Astrocyte (in vitro differentiated cells and primary cell): ENCODE results near the gene PDIA5. TPM values are rescaled to one million over a fixed set of nuclear protein-coding genes. Genes with fewer than 3 reads are reported as not detected.

ENCODE experiments used
- DNase-seq: peaks from one replicate; pipeline ENCODE4 v3.0.0-alpha.2; 2010; ENCODE audit warnings: low read depth
- FAIRE-seq: peaks from 2 replicates; lab custom pipeline; 2011; peaks lifted over from hg19 to GRCh38; lab: Jason Lieb, UNC
- H2AFZ ChIP-seq: 2 replicates; pipeline ENCODE4 v1.6.0; 2012; ENCODE audit warnings: low read depth, low read length, inconsistent platforms
- H3K27ac ChIP-seq: 2 replicates; pipeline ENCODE4 v1.5.1; 2011; ENCODE audit warnings: low read depth, low read length, inconsistent platforms
- H3K27me3 ChIP-seq: 2 replicates; pipeline ENCODE4 v1.6.0; 2011; ENCODE audit warnings: low read length, inconsistent platforms; ENCODE audit not compliant: insufficient read depth
- H3K36me3 ChIP-seq: 2 replicates; pipeline ENCODE4 v1.5.1; 2011; ENCODE audit warnings: low read length, inconsistent platforms; ENCODE audit not compliant: insufficient read depth
- H3K4me1 ChIP-seq: 2 replicates; pipeline ENCODE4 v1.5.1; 2011; ENCODE audit warnings: low read length, inconsistent platforms; ENCODE audit not compliant: insufficient read depth
- H3K4me2 ChIP-seq: 2 replicates; pipeline ENCODE4 v1.6.0; 2012; ENCODE audit warnings: low read length, inconsistent platforms
- H3K4me3 ChIP-seq: 2 replicates; pipeline ENCODE4 v1.5.1; 2011; ENCODE audit warnings: low read depth, mild to moderate bottlenecking, low read length, inconsistent platforms; ENCODE audit not compliant: insufficient read depth
- H3K79me2 ChIP-seq: 2 replicates; pipeline ENCODE4 v1.6.0; 2012; ENCODE audit warnings: mild to moderate bottlenecking, low read length, inconsistent platforms; ENCODE audit not compliant: insufficient read depth
- H3K9ac ChIP-seq: 2 replicates; pipeline ENCODE4 v1.6.0; 2012; ENCODE audit warnings: mild to moderate bottlenecking, low read length, inconsistent platforms
- H3K9me3 ChIP-seq: 2 replicates; pipeline ENCODE4 v1.5.1; 2012; ENCODE audit warnings: low read depth, mild to moderate bottlenecking, low read length, inconsistent platforms; ENCODE audit not compliant: insufficient read depth
- H4K20me1 ChIP-seq: 2 replicates; pipeline ENCODE4 v1.6.0; 2012; ENCODE audit warnings: low read length, inconsistent platforms; ENCODE audit not compliant: insufficient read depth
- H3K27ac Mint-ChIP-seq: one replicate; pipeline ENCODE4 v1.8.0; 2021; ENCODE audit warnings: mild to moderate bottlenecking, mixed read lengths; ENCODE audit not compliant: unreplicated experiment
- H3K27me3 Mint-ChIP-seq: one replicate; pipeline ENCODE4 v1.8.0; 2021; ENCODE audit warnings: low read depth, mixed read lengths; ENCODE audit not compliant: unreplicated experiment
- H3K36me3 Mint-ChIP-seq: one replicate; pipeline ENCODE4 v1.8.0; 2021; ENCODE audit warnings: low read depth, mixed read lengths; ENCODE audit not compliant: unreplicated experiment
- H3K4me1 Mint-ChIP-seq: one replicate; pipeline ENCODE4 v1.8.0; 2021; ENCODE audit warnings: low read depth, mixed read lengths; ENCODE audit not compliant: unreplicated experiment
- H3K4me3 Mint-ChIP-seq: one replicate; pipeline ENCODE4 v1.8.0; 2021; ENCODE audit warnings: mild to moderate bottlenecking, moderate library complexity, mixed read lengths; ENCODE audit not compliant: unreplicated experiment
- H3K9me3 Mint-ChIP-seq: one replicate; pipeline ENCODE4 v1.8.0; 2021; ENCODE audit warnings: mild to moderate bottlenecking, mixed read lengths; ENCODE audit not compliant: unreplicated experiment
- CTCF ChIP-seq: IDR thresholded peaks from 2 replicates; pipeline ENCODE4 v1.5.1; 2011; ENCODE audit warnings: low read depth, mild to moderate bottlenecking, inconsistent platforms, low read length, moderate library complexity; ENCODE audit not compliant: insufficient read depth
- EZH2 ChIP-seq: IDR thresholded peaks from 2 replicates; pipeline ENCODE4 v1.6.1; 2012; ENCODE audit warnings: mild to moderate bottlenecking, low read length, inconsistent platforms; ENCODE audit not compliant: insufficient read depth
- total RNA-seq: library from RNA; stranded (reverse); gene quantifications from 2 replicates; pipeline ENCODE4 v1.2.1, GENCODE V29; 2021

Gene PDIA5
- total RNA-seq, 1 donor from 2014 or later = 77.5 TPM

- Mint-ChIP-seq H3K9me3 (no peaks in the 10 kb centered on the region), H3K4me3 (no peak overlapping the region), H3K4me1 (peaks cover 40% of the 10 kb centered on the region), H3K27me3 (no peaks in the 10 kb centered on the region), H3K27ac (peak overlapping the region; percentile 43), H3K36me3 (peaks cover 3% of the 10 kb centered on the region)
- Histone ChIP-seq H2AFZ (no peak overlapping the region), H4K20me1 (peaks cover 96% of the 10 kb centered on the region), H3K36me3 (no peaks in the 10 kb centered on the region), H3K27ac (no peak overlapping the region), H3K9ac (no peak overlapping the region), H3K79me2 (peaks cover 88% of the 10 kb centered on the region), H3K4me3 (no peak overlapping the region), H3K4me2 (peak overlapping the region; percentile 33), H3K9me3 (no peaks in the 10 kb centered on the region), H3K4me1 (peaks cover 8% of the 10 kb centered on the region), H3K27me3 (peaks cover 7% of the 10 kb centered on the region)
- no peak for TF ChIP-seq EZH2
- no peak for TF ChIP-seq CTCF
- no peak for FAIRE-seq
- DNase-seq = no peak
Observed at GRCh38 chr3:123075359-123075758, 8.5 kb downstream of the PDIA5 start.

- H3K4me1 Mint-ChIP-seq = peaks cover 43% of the 10 kb centered on the region
- no peak for FAIRE-seq
- no peaks in the 10 kb centered on the region for H3K9me3 ChIP-seq
- H3K27me3 ChIP-seq = peaks cover 7% of the 10 kb centered on the region
- H3K4me3 Mint-ChIP-seq = no peak overlapping the region
- no peak overlapping the region for H3K4me2 ChIP-seq
- no peak overlapping the region for H2AFZ ChIP-seq
- H3K36me3 Mint-ChIP-seq = peaks cover 3% of the 10 kb centered on the region
- H3K79me2 ChIP-seq = peaks cover 88% of the 10 kb centered on the region
- peaks cover 96% of the 10 kb centered on the region for H4K20me1 ChIP-seq
- no peaks in the 10 kb centered on the region for H3K27me3 Mint-ChIP-seq
- no peak for DNase-seq
- H3K9me3 Mint-ChIP-seq = no peaks in the 10 kb centered on the region
- no peak overlapping the region for H3K4me3 ChIP-seq
- no peaks in the 10 kb centered on the region for H3K36me3 ChIP-seq
- no peak overlapping the region for H3K27ac Mint-ChIP-seq
- H3K4me1 ChIP-seq = peaks cover 13% of the 10 kb centered on the region
- H3K27ac ChIP-seq = no peak overlapping the region
- no peak overlapping the region for H3K9ac ChIP-seq
- TF ChIP-seq EZH2 = no peak
- TF ChIP-seq CTCF = no peak
Observed at GRCh38 chr3:123076112-123076495, 9.3 kb downstream of the PDIA5 start.

GRCh38 chr3:123076496-123077418 lies 9.9 kb downstream of the PDIA5 start:
- no peak overlapping the region for H3K4me3 Mint-ChIP-seq
- H3K9me3 Mint-ChIP-seq = no peaks in the 10 kb centered on the region
- Histone ChIP-seq H2AFZ (no peak overlapping the region), H3K27me3 (peaks cover 9% of the 10 kb centered on the region), H3K9ac (no peak overlapping the region), H3K79me2 (peaks cover 88% of the 10 kb centered on the region), H3K9me3 (no peaks in the 10 kb centered on the region), H4K20me1 (peaks cover 96% of the 10 kb centered on the region), H3K4me3 (no peak overlapping the region), H3K4me1 (peaks cover 19% of the 10 kb centered on the region), H3K4me2 (no peak overlapping the region), H3K27ac (no peak overlapping the region), H3K36me3 (no peaks in the 10 kb centered on the region)
- no peaks in the 10 kb centered on the region for H3K27me3 Mint-ChIP-seq
- DNase-seq = no peak
- H3K27ac Mint-ChIP-seq = no peak overlapping the region
- peaks cover 5% of the 10 kb centered on the region for H3K36me3 Mint-ChIP-seq
- H3K4me1 Mint-ChIP-seq = peaks cover 49% of the 10 kb centered on the region
- FAIRE-seq = no peak
- TF ChIP-seq EZH2 = no peak
- TF ChIP-seq CTCF = no peak
